ENCODE measurements around the gene APOBEC3B.

- TF ChIP-seq CTCF (IDR thresholded peaks at IDR 0.05) (no peak), ZFX (IDR thresholded peaks at IDR 0.05; ENCODE audit: borderline replicate concordance) (no peak)
Measured at GRCh38 chr22:38959590-38959989, 22.6 kb upstream of the APOBEC3B start.
